Upper lobe of left lung (tissue), 6 donors: ENCODE data around the gene SLC25A1. TPM values are rescaled to one million over a fixed set of nuclear protein-coding genes. Genes with fewer than 3 reads are reported as not detected.
"Not testable (repeated sequence)": the region's sequence is repeated elsewhere in the genome, so short reads cannot be mapped to it uniquely, and the experiment has no call there.

Source experiments
- ATAC-seq, 2 donors: fragments of 200-7000 bp; cut with Tn5 transposase; one replicate each; pipeline ENCODE4 v1.9.1; 2022; ENCODE audit warnings: mild to moderate bottlenecking in 2 of 2, moderate library complexity in 2 of 2; ENCODE audit not compliant: low FRiP score in 2 of 2
- DNase-seq, 2 donors: peaks; one replicate each; pipeline ENCODE4 v3.0.0-alpha.2; 2019 to 2020
- H3K27ac ChIP-seq, 4 donors: fragments of 200-600 bp; sonication (generic); one replicate each; pipeline ENCODE4 v1.5.1; 2016 to 2019
- H3K27me3 ChIP-seq, 4 donors: fragments of 200-600 bp; sonication (generic); one replicate each; pipeline ENCODE4 v1.5.1; 2017 to 2019
- H3K36me3 ChIP-seq, 4 donors: fragments of 200-600 bp; sonication (generic); one replicate each; pipeline ENCODE4 v1.5.1; 2016 to 2019
- H3K4me1 ChIP-seq, 4 donors: fragments of 200-600 bp; sonication (generic); one replicate each; pipeline ENCODE4 v1.5.1; 2018 to 2019
- H3K4me3 ChIP-seq, 4 donors: fragments of 200-600 bp; sonication (generic); one replicate each; pipeline ENCODE4 v1.5.1; 2017 to 2019; ENCODE audit warnings: mild to moderate bottlenecking in 2 of 4, moderate library complexity in 1 of 4
- H3K9me3 ChIP-seq, 4 donors: fragments of 200-600 bp; sonication (generic); one replicate each; pipeline ENCODE4 v1.5.1; 2018 to 2019
- CTCF ChIP-seq, 6 experiments: fragments of 450-650 bp in 4 of 6; fragments of 200-600 bp in 2 of 6; sonication (generic) in 2 of 6; IDR thresholded peaks; one replicate each; pipeline ENCODE4 v1.5.1; 2016 to 2019; ENCODE audit warnings: antibody characterized with exemption in 6 of 6
- EP300 ChIP-seq, 4 donors: sonication (generic); formaldehyde crosslinking; IDR thresholded peaks; one replicate each; pipeline ENCODE4 v1.5.1; 2017; ENCODE audit warnings: antibody characterized with exemption in 4 of 4, control low read depth in 2 of 4
- POLR2A ChIP-seq, 4 donors: fragments of 450-650 bp; IDR thresholded peaks; one replicate each; pipeline ENCODE4 v1.5.1; 2016 to 2017; ENCODE audit warnings: antibody characterized with exemption in 4 of 4, mild to moderate bottlenecking in 2 of 4
- POLR2AphosphoS5 ChIP-seq, 2 donors: sonication (generic); formaldehyde crosslinking; IDR thresholded peaks; one replicate each; pipeline ENCODE4 v1.5.1; 2017; ENCODE audit warnings: antibody characterized with exemption in 2 of 2
- WGBS, 2 donors: methylation state at CpG; one replicate each; pipeline ENCODE4 v1.1.5; 2017 to 2018; 5-methylcytosine and 5-hydroxymethylcytosine counted together
- total RNA-seq, 6 donors: library from RNA; depleted of rRNA in 4 of 6; stranded (reverse); fragments of >200 nt in 4 of 6; gene quantifications; one replicate each; pipeline versions ENCODE4 v1.1.0 to v1.2.1, GENCODE V29; 2016 to 2021
- donor health status: DM: no; HTN: no; CAD: no; lungs with moderate emphysema.
- donor health status: DM: no; HTN: yes; CAD: no; lungs with severe emphysema.

Gene SLC25A1
- total RNA-seq, 6 donors from 2014 or later: 26.2 to 82.1 (median 71.5) TPM

- Histone ChIP-seq H3K36me3 (no peaks in the 10 kb centered on the region), H3K4me3 (no peak overlapping the region), H3K9me3 (peaks cover 0 to 8% (median 0%) of the 10 kb centered on the region in 4 donors), H3K27ac (no peak overlapping the region), H3K4me1 (peaks cover 16 to 29% (median 22%) of the 10 kb centered on the region in 4 donors), H3K27me3 (peaks cover 4 to 21% (median 14%) of the 10 kb centered on the region in 4 donors)
- TF ChIP-seq EP300 (IDR thresholded peaks at IDR 0.05) (no peak), POLR2AphosphoS5 (IDR thresholded peaks at IDR 0.05) (no peak), POLR2A (IDR thresholded peaks at IDR 0.05) (no peak), CTCF (IDR thresholded peaks at IDR 0.05) (no peak)
- no peak for DNase-seq
- WGBS, 2 donors: 75 to 76% methylated on average over 10 to 12 of the region's 13 CpGs
- no peak for ATAC-seq
Measured at GRCh38 chr22:19167106-19167869, 11.2 kb downstream of the SLC25A1 start.

GRCh38 chr22:19166421-19166820 lies 12.1 kb downstream of the SLC25A1 start:
- ATAC-seq (no peak), DNase-seq (no peak)
- 68 to 75% methylated on average over 8 of the region's 8 CpGs for WGBS, 2 donors
- H3K4me1 ChIP-seq: peaks cover 13 to 23% (median 17%) of the 10 kb centered on the region in 4 donors
- H3K27me3 ChIP-seq: peaks cover 4 to 21% (median 14%) of the 10 kb centered on the region in 4 donors
- no peak overlapping the region for H3K4me3 ChIP-seq
- peaks cover 0 to 8% (median 0%) of the 10 kb centered on the region in 4 donors for H3K9me3 ChIP-seq
- no peaks in the 10 kb centered on the region for H3K36me3 ChIP-seq
- H3K27ac ChIP-seq: no peak overlapping the region
- TF ChIP-seq CTCF (IDR thresholded peaks at IDR 0.05): no peak
- TF ChIP-seq EP300 (IDR thresholded peaks at IDR 0.05): no peak
- TF ChIP-seq POLR2AphosphoS5 (IDR thresholded peaks at IDR 0.05): no peak
- TF ChIP-seq POLR2A (IDR thresholded peaks at IDR 0.05): no peak

- no peak overlapping the region for H3K4me3 ChIP-seq
- H3K9me3 ChIP-seq: peaks cover 0 to 8% (median 0%) of the 10 kb centered on the region in 4 donors
- peaks cover 4 to 13% (median 9%) of the 10 kb centered on the region in 4 donors for H3K27me3 ChIP-seq
- ATAC-seq (no peak), DNase-seq (no peak)
- 93 to 97% methylated on average over 6 of the region's 6 CpGs for WGBS, 2 donors
- TF ChIP-seq POLR2A (IDR thresholded peaks at IDR 0.05) (no peak), EP300 (IDR thresholded peaks at IDR 0.05) (no peak), CTCF (IDR thresholded peaks at IDR 0.05) (no peak), POLR2AphosphoS5 (IDR thresholded peaks at IDR 0.05) (no peak)
- no peak overlapping the region for H3K27ac ChIP-seq
- peaks cover 3 to 7% (median 4%) of the 10 kb centered on the region in 4 donors for H3K4me1 ChIP-seq
- H3K36me3 ChIP-seq: no peaks in the 10 kb centered on the region
Measured at GRCh38 chr22:19164425-19164824, 14.1 kb downstream of the SLC25A1 start.

GRCh38 chr22:19158649-19159048 lies 19.9 kb downstream of the SLC25A1 start:
- WGBS, 2 donors: 72% methylated on average over 11 of the region's 11 CpGs
- not testable (repeated sequence) for H3K4me1 ChIP-seq, H3K36me3 ChIP-seq, H3K4me3 ChIP-seq, H3K9me3 ChIP-seq, DNase-seq, ATAC-seq, H3K27me3 ChIP-seq, H3K27ac ChIP-seq

GRCh38 chr22:19156109-19156508 lies 22.4 kb downstream of the SLC25A1 start:
- ATAC-seq: not testable (repeated sequence)

More at GRCh38 chr22:19156109-19156508, 22.4 kb downstream of the SLC25A1 start:
- not testable (repeated sequence) for H3K9me3 ChIP-seq, H3K36me3 ChIP-seq, H3K27me3 ChIP-seq, DNase-seq, H3K27ac ChIP-seq, H3K4me3 ChIP-seq, H3K4me1 ChIP-seq
- WGBS, 2 donors: 75 to 83% methylated on average over 9 of the region's 9 CpGs
